Colon (tissue), 2 donors: Measurements from ENCODE around the gene MYADML2.

Source experiments
- FAIRE-seq: peaks from 2 replicates; lab custom pipeline; 2012; peaks lifted over from hg19 to GRCh38; lab: Jason Lieb, UNC
- donor health status: control.
- donor health status: control.

Gene MYADML2

GRCh38 chr17:81909966-81910839 lies 36.8 kb downstream of the MYADML2 start:
- FAIRE-seq = no peak

- no peak for FAIRE-seq
Measured at GRCh38 chr17:81909231-81909630, 37.8 kb downstream of the MYADML2 start.

- no peak for FAIRE-seq
Measured at GRCh38 chr17:81908793-81909192, 38.2 kb downstream of the MYADML2 start.

DNA sequence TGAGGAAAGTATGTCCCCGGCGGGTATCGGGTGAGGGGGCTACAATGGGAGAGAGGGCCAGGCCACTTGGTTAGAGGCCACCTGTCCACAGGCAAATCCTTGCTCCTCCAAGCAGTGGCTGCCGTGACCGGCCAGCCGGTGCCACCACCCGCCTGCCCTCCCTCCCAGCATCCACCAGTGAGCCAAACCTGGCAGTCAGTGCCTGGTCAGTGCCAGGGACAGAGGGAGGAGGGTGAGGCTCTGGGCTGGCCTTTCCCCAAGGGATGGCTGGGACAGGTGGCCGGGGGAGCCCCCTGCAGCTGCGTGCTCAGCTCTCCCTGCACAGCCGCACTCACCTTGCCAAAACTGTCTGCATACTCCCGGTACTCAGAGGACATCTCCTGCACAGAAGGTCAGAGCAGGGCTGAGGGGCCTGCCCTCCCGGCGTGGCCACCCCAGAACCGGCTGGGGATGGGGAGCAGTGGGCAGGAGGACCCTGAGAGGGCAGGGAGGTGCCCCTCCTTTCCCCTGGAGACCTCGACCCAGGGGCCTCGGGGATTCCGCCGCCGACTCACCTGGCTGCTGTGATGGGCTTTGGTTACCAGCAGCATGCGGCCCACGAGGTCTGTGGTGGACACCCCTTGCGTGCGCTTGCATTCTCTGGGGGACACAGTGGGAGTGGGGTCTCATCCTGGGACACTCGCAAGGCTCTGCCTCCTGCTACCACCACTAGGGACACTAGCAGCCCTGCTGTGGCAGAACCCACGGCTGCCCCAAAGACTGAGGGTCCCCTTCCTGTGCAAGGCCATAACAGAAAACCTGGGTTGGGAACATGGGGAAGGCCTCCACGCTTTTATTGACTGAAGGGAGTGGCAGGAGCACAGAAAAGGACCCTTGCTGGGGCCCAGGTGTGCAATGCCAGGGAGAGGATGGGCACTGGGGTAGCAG lies 39.6 kb downstream of the MYADML2 start:
- no peak for FAIRE-seq

GRCh38 chr17:81906476-81907218 lies 40.4 kb downstream of the MYADML2 start:
- FAIRE-seq = no peak

DNA sequence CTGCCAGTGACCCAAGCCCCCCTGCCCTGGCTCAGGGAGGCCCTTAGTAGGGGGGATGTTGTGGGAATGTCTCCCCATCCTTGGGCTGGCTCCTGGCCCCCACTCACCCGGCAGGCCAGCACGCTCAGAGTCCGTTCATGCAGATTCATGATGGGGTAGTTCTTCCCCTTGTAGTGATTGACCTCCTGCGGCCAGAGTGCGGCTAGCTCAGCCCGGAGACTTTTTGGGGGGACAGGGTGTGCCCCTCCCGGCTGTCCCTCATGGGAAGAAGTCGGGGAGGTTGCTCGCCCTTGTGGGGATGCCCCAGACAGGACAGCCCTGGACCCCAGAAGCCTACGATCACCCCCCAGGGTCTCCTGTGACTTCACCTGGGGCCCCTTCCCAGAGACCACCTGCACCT lies 41.0 kb downstream of the MYADML2 start:
- FAIRE-seq = no peak

- FAIRE-seq = no peak
Measured at GRCh38 chr17:81905424-81905875, 41.6 kb downstream of the MYADML2 start.

DNA sequence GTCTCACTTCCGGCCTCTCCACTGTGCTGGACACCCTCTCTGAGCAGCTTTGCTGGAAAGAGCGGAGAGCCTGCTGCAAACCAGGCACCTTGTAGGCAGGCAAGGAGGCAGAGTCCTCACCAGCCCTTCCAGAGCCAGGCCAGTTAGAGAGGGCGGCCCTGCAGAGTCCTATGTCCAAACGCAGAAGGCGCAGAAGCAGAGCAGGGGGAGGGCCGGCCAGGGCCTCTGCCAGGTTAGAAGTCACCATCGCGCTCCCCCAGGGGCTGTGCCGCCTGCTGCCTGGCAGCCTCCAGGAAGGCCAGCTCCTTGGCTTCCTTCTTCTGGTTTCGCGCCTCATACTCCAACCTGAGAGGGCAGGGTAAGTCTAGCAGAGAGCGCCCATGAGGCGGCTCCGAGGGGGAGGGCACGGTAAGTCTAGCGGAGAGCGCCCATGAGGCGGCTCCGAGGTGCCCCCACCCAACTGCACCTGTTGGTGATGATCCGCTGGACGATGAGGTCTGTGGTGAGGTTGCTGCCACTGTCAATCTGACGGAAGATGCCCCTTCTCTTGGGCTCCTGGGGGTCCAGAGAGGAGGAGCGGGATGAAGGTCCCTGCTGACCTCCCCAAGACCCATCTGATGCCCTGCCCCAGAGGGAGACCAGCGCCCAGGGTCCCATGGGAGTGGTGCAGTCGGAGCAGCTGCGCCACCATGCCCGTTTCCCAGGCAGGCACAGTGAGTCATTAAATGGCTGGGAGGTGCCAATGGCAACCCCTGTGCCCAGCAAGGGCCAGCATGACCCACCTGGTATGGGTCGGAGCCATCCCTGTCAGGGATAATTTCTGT lies 42.2 kb downstream of the MYADML2 start:
- FAIRE-seq = no peak

- no peak for FAIRE-seq
Measured at GRCh38 chr17:81903896-81904599, 43.0 kb downstream of the MYADML2 start.

- FAIRE-seq = no peak
Measured at GRCh38 chr17:81903415-81903831, 43.6 kb downstream of the MYADML2 start.

DNA sequence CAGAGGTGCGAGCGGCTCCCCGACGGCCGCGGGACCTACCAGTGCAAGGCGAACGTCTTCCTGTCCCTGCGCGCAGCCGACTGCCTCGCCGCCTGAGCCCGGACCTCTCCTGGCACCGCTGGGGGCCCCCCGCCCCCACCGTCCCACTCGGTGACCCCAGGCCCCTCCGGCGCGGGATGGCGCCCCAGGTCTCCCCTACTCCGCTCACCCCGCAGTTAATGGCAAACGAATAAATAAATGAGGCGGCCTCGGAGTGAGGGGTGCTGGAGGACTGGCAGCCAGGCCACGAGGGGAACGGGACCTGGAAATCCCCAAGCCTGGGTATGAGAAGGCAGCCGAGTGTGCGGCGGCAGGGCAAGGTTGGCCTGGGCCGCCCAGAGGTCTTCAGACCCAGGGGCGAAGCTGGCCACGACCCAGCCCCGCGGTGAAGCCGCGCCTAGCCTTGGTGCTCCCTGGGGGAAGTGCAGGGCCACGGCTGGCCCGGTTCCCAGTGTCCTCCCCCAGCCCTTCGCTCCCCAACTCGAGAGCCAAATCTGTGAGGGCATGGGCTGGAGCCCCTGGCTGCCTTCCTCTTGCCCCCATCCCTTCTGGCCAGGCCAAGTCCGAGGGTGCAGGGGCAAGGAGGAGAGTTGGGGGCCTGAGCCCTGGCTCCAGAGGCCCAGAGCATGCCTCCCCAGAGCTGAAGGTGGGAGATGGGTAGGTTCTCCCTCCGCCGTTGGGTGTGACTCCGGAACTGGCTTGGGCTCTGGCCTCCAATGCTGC lies 44.2 kb downstream of the MYADML2 start:
- FAIRE-seq = no peak

GRCh38 chr17:81902023-81902652 lies 44.9 kb downstream of the MYADML2 start, which contains the start of gene NPB:
NPB (plus strand) TSS chr17:81902238; CDS start chr17:81902278, 40 bp downstream.
- no peak for FAIRE-seq

DNA sequence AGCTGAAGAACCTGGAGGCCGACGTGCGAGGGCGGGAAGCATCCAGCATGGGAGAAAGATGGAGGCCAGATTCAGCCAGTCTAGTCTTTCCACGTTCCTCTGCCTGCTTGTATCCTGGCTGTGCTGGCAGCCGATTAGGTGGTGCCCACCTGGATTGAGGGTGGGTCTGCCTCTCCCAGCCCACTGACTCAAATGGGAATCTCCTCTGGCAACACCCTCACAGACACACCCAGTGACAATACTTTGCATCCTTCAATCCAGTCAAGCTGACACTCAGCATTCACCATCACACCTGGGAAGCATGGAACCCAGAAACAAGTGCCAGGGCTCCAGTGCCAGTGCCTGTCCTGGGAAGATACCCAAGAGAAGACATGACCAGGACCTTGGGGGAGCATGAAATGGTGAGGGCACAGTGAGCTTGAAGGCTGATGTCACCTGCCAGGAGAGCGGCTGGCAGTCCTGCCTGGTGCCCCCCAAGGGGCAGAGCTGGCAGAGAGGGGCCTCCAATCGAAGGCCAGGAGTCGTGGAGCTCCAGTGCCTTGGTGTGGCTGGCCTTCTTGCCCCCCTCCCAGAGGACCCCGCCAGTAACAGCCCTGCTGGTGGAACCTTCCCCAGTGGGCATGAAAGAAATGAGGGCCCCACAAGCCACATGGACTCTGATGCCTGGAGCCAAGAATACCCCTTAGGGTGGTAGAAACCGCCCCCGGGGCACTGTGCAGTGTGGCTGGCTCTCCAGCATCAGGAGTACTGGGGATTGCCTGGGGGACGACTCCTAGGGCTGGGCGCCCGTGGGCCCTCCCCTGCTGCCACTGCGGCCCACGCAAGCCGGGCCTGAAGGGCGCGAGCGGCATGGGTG lies 45.6 kb downstream of the MYADML2 start:
- FAIRE-seq = no peak

DNA sequence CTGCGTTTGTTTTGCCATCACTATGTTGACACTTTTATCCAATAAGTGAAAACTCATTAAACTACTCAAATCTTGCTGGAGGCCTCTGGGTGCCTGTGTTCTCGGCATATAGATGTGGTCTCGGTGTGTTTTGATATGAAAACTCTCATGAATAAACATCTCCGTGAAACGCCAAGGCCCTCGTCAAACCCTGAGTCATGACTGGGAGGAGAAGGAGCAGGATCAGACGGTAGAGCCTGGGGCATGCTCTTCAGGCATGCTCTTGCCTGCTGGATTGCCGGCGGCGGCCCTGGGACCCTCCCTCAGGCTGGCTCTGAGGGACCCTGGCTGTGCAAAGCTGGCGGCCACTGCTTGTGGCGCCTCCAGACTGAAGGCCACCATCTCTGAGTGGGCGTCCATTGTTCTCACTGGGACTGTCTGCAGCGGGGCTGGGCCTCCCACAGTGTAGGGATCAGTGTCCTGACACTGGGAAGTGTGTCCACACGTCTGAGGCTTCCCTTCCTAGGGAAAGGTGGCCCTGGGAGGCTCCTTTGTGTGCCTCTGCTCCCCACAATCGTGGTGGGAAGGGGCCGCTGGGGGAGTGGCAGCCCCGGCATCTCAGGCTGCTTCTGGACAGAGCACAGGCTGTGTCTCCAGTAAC lies 46.7 kb downstream of the MYADML2 start:
- no peak for FAIRE-seq

GRCh38 chr17:81899514-81900166 lies 47.4 kb downstream of the MYADML2 start:
- FAIRE-seq = no peak

DNA sequence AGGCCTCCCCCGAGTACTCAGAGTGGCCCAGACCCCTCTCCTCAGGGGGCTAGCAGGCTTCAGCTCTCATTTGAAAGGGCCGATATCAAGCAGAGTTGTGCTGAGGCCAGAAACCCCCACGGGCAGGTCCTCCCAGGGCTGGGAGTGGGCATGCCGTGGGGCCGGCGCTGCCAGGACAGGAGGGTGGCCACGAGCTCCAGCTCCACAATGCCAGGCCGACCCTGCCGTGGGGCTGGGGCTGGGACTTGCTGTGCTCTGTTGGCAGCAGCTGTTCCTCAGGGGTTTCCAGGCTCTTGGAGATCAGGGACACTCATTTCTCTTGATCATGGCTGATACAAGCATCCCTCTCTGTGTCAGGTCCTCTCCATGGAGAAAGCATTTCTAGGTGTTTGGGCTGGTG lies 48.1 kb downstream of the MYADML2 start:
- no peak for FAIRE-seq
